HG03457 (cell line): ENCODE measurements around the gene RYK.
"Not testable (repeated sequence)": the region's sequence is repeated elsewhere in the genome, so short reads cannot be mapped to it uniquely, and the experiment has no call there.

Source experiments
- ATAC-seq: cut with Tn5 transposase; IDR thresholded peaks from one replicate; pipeline ENCODE4 v1.9.1; 2021; ENCODE audit warnings: moderate number of reproducible peaks; ENCODE audit not compliant: unreplicated experiment

Gene RYK

DNA sequence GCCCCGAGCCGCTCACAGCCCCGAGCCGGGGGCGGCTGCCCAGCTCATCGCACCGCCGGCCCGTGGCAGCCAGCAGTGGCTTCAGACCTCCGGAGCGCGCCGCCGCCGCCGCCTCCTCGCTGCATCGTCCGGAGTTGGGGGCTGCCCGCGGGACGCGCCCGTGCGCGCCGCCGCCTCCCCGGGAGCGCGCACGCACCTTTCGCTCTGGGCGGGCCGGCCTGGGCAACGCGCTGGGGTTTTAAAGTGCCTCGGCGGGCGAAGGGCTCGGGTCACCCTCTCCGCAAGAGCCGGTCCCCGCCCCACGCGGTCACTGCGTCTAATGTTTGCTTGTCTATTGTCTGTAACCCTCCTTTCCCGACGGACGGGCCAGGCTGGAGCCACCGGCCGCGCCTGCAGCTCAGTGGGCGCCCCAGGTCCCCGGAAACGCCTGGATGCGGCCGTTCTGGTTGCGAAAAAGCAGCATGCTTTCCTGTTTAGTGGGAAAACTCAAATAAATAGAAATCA, at the start of gene RYK:
Gene RYK (minus strand): TSS at position 143 of the 504 bp plus-strand sequence. CDS start 205 bp downstream, outside the sequence.
- ATAC-seq = peak; percentile 70

DNA sequence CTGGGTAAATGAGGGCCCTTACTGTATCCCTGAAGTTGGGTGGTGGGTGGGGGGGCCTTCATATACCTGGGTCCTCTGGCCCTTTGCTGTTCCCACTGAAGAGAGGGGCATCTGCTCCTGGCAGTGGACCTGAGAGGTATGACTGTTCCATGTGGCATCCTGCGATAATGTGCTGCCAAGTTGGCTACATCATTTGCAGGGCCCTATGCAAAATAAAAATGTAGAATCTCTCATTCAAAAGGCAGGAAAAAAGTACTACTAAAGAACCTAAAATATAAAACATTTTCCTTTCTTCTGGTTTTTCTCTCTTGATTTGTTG, 49.2 kb upstream of the RYK start:
- no peak for ATAC-seq

- no peak for ATAC-seq
These were observed 48.7 kb upstream of the RYK start for GRCh38 chr3:134299185-134299887.

GRCh38 chr3:134298249-134298648, 47.6 kb upstream of the RYK start:
- no peak for ATAC-seq

DNA sequence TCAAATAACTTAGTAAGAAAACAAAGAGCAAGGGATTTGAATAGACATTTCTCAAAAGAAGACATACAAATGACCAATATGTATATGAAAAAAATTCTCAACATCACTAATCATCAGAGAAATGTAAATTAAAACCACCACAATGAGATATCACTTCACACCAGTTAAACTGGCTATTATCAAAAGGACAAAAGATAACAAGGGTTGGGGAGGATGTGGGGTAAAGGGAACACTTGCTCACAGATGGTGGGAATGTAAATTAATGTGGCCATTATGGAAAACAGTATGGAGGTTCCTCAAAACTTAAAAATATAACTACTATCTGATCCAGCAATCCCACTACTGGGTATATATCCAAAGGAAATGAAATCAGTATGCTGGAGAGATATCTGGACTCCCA, 46.0 kb upstream of the RYK start:
- no peak for ATAC-seq

DNA sequence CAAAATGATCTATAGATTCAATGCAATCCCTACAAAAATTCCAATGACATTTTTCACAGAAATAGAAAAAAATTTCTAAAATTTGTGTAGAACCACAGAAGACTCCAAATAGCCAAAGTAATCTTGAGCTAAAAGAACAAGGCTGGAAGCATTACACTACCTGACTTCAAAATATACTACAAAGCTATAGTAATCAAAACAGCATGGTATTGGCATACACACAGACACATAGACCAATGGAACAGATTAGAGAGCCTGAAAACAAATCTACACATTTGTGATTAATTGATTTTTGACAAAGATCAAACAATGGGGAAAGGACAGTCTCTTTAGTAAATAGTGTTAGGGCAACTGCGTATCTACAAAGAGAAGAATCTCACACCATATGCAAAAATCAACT, 45.3 kb upstream of the RYK start:
- ATAC-seq = no peak

DNA sequence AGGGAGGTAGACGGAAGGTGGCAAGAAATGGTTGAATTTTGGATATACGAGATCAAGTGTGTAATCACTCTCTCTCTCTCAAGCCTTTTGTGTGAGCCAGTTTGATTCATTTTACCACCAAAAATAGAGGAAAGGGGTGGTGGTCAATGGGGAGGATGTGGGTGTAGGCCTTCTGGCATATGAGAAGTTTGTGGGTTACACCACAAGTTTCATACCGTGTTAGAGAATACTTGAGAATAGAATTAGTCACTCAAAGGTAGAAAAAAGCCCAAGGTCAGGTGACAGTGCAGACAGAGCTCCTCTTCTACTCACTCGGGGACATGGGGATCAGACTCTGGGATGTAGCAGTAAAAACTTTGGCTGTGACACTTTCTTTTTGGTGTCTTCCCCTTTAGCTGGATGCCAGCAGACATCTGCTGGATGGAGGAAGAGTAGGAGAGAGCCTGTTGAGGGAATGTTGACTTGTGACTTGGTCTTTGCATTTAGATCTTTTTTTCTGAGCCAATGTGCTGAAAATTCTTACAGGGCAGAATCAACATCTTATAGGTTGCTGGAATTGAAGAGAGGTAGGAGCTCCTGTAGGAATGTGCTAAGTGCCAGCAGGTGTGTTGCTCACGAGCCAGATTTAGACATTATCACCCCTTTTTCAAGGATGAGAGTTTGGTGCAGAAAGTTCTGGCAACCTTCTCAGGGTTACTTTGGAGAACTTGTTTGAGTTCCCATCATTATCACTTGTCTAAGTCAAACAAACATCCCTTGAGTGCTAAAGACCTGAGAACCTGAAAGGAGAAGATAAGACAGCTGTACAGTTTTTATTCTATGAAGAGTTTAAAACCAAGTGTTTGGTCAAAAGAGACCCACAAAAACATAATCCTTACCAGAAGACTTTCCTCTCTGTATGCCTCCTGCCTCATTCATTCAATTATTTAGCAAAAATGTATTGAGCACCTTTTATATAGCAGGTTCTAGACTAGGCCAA, 43.9 kb upstream of the RYK start:
- ATAC-seq = peak; percentile 99

DNA sequence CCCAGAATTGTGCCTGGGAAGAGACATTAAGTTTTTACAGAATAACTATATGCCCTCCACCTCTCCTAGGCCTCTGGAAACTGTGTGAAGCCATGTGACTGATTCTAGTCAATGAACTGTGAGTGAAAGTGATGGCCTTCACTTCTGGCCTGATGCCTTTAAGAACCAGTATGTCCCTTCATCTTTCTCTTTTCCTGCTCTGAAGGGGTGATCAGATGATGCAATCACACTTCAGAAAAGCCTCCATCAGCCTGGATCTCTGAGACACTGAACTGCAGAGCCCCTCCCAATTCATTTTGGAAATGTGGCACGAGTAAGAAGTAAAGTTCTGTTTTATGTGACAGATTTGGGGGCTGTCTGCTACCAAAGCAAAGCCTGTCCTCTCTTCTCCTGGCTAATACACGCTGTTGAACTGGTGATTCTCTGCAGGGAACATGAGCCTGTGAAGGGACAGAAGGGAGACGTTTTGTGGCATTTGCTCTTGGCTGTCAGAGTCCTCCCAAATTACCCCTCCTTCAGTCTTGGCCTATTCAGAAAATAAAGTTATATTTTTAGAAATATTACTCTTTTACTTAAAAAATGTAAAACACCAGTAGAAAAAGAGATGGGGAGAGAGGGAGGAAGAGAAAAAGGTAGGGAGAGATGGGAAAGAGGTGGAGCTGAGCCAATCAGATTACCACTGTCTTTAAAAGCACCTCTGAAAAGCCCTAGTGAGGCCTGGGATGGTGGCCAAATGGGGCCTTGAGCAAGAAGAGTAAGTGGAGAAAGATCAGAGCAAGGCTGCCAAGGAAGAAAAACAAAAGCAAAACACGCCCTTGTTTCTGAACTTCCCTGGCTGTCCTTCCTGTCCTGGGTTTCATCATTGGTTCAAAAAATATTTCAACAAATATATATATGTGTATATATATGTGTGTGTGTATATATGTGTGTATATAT, 40.9 kb upstream of the RYK start:
- no peak for ATAC-seq

DNA sequence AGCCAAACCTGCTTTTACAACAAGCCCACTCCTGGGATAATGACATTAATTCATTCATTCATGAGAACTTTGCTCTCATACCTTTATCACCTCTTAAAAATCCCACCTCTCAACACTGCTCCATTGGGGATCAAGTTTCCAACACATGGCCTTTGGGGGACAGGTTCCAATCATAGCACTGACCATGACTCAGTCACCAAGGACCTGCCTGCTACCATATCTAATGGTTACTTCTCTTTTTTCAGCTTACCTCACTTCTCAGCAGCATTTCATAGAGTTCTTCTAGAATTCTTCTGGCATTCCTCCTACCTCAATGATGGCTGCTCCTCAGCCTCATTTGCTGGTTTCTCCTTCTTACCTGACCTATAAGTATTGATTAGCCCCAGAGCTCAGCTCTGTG, 36.9 kb upstream of the RYK start:
- no peak for ATAC-seq

- no peak for ATAC-seq
These were observed 33.8 kb upstream of the RYK start for GRCh38 chr3:134284438-134284837.

- no peak for ATAC-seq
These were observed 32.0 kb upstream of the RYK start for GRCh38 chr3:134282659-134283047.

- ATAC-seq = no peak
These were observed 31.4 kb upstream of the RYK start for GRCh38 chr3:134281912-134282658.

DNA sequence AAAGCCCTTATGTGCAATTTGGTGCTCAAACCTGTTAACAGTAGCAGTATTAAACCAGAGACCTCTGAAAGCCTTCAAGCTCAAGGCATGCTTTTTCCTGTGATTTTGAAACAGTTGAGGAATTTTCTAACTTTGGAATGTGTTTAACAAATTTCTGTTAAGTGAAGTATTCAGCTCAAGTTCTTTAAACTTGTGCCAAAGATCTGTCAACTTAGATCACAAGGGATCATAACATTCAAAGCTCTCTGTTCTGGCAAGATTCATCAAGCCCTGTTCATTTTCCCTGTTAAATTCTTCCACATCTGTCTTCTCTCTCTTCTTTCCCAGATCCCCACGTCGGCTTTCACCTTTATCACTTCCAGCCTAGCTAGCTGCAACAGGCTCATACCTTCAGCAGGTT, 28.8 kb upstream of the RYK start:
- ATAC-seq = no peak

DNA sequence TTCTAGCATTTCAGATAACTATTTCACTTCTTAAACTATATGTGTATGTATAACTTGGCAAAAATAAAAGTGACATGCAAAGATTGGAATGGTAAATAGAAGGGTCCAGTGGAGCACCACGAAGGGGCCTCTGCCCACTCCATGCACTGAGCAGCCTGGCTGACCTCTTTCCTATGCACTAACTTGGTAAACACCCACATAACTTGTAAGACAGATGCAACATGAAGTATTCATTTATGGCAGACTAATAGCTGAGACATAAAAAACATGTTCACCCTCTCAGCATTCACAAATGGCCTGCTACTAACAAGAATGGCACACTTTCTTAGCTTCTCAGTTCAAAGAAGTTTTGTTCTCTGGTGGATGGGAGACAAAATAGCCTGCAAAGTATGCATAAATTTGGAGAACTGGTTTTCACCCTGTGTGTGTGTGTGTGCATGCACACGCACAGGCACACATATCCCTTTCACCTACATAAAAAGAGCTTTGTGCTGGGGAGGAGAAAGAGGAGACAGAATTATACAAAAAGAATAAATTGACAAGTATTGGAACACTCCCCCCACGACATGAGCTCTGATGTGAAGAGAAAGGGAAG, 26.5 kb upstream of the RYK start:
- ATAC-seq = no peak

DNA sequence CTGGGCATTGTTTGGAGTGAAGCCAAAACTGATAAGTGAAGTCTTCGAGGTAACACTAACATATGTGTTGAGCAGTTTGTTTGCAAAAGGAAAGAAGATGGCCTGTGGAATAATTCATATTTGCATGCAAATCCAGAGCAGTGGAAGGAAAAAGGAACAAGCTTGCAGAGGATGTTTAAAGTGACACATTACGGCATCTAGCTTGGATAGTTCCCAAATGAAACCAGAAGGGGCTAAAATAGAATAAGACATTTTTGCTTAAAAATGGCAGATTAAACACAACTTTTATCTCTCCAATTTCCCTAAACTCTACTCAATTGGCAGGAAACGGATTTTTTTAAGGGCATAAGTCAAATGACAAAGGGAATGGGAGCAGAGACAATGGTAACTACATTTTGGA, 25.4 kb upstream of the RYK start:
- ATAC-seq = no peak

- ATAC-seq = not testable (repeated sequence)
These were observed 24.5 kb upstream of the RYK start for GRCh38 chr3:134275110-134275509.

GRCh38 chr3:134274571-134274970, 23.9 kb upstream of the RYK start:
- ATAC-seq = no peak

DNA sequence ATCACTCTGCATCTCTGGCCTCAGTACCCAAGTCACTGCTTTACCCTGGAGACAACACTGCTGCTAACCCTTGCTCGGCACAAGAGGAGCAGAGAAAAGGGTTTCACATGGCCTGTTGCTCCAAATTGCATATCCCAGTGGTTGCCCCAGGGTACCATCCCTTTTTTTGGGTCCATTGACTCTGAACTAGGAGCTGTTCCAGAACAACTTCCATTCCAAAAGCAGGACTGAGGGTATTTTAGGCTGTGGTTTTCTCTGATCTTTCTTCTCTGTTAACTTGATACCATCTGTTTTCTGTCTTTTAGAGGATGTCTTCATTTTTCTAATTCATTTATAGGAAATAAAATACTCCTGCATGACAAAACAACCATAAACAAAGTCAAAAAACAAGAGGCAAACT, 17.3 kb upstream of the RYK start:
- no peak for ATAC-seq

DNA sequence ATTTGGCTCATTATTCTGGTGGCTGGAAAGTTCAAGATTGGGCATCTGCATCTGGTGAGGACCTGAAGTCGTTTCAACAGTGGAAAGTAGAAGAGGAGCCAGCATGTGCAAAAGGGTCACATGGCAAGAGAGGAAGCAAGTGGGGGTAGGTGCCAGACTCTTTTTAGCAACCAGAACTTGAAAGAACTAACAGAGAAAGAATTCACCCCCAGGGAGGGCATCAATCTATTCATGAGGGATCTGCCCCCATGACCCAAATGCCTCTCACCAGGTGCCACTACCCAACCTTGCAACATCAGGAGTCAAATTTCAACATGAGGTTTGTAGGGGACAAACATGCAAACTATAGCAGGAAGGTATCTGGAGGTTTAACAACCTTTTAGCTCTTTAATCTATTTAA, 10.3 kb upstream of the RYK start:
- ATAC-seq = no peak
